ENCODE measurements around the gene RASGEF1C. TPM values are rescaled to one million over a fixed set of nuclear protein-coding genes. Genes with fewer than 3 reads are reported as not detected.

Gene RASGEF1C
- total RNA-seq, 5 donors from 2014 or later (not counting 1 experiment from before 2014, with no cell fraction given), result not detected

GRCh38 chr5:180088561-180088960, 120.5 kb downstream of the RASGEF1C start:
- peak overlapping the region in 1 of 3 donors; percentile 88 for H3K4me3 Mint-ChIP-seq
- 88% methylated on average over 4 of the region's 8 CpGs for WGBS (ENCODE audit: insufficient coverage)
- POLR2A ChIA-PET, result no interaction called here

GRCh38 chr5:180086816-180087399, 122.1 kb downstream of the RASGEF1C start:
- WGBS (ENCODE audit: insufficient coverage), result 68% methylated on average over 8 of the region's 11 CpGs
- Histone ChIP-seq H3K27ac (ENCODE audit: low read length) (no peak overlapping the region), H3K9me3 (no peaks in the 10 kb centered on the region), H3K4me3 (ENCODE audit: control insufficient read depth in 1 of 2, extremely low read depth in 1 of 2, low read length in 1 of 2) (no peak overlapping the region), H3K4me1 (ENCODE audit: control insufficient read depth in 1 of 2, extremely low read depth in 1 of 2, insufficient read depth in 2 of 2, low read length in 2 of 2) (peaks cover 6 to 23% of the 10 kb centered on the region in 2 experiments), H3K27me3 (replicated peaks in 1 of 2; ENCODE audit: control insufficient read depth in 2 of 2, extremely low read depth in 1 of 2, insufficient read depth in 2 of 2, low read length in 1 of 2) (peaks cover 0 to 32% of the 10 kb centered on the region in 2 experiments), H3K36me3 (ENCODE audit: control insufficient read depth in 2 of 2, extremely low read depth in 1 of 2, insufficient read depth in 1 of 2, low read length in 1 of 2) (no peaks in the 10 kb centered on the region)
- ChIA-PET CTCF (no interaction called here), POLR2A (no interaction called here)
- no peak overlapping the region for H3K4me3 Mint-ChIP-seq
- no peaks in the 10 kb centered on the region for H3K36me3 Mint-ChIP-seq
- ATAC-seq (replicated peaks in 1 of 4) (no peak), DNase-seq (no peak)
- H3K9me3 Mint-ChIP-seq, result no peaks in the 10 kb centered on the region
- H3K27ac Mint-ChIP-seq, result peak overlapping the region in 1 of 2 donors; percentile 50
- H3K4me1 Mint-ChIP-seq, result peaks cover 30 to 36% (median 31%) of the 10 kb centered on the region in 3 donors
- H3K27me3 Mint-ChIP-seq, result peaks cover 8 to 10% of the 10 kb centered on the region in 2 donors

More at GRCh38 chr5:180088561-180088960, 120.5 kb downstream of the RASGEF1C start:
- CTCF ChIA-PET, result no interaction called here
- no peak overlapping the region for H3K27ac ChIP-seq (ENCODE audit: low read length)
- H3K4me1 Mint-ChIP-seq, result peaks cover 30 to 36% (median 31%) of the 10 kb centered on the region in 3 donors
- peaks cover 0 to 5% of the 10 kb centered on the region in 2 donors for H3K27me3 Mint-ChIP-seq
- H3K27ac Mint-ChIP-seq, result no peak overlapping the region
- no peak for DNase-seq
- H3K4me1 ChIP-seq (ENCODE audit: control insufficient read depth in 1 of 2, extremely low read depth in 1 of 2, insufficient read depth in 2 of 2, low read length in 2 of 2), result peaks cover 6 to 23% of the 10 kb centered on the region in 2 experiments
- H3K4me3 ChIP-seq (ENCODE audit: control insufficient read depth in 1 of 2, extremely low read depth in 1 of 2, low read length in 1 of 2), result no peak overlapping the region
- H3K36me3 ChIP-seq (ENCODE audit: control insufficient read depth in 2 of 2, extremely low read depth in 1 of 2, insufficient read depth in 1 of 2, low read length in 1 of 2), result no peaks in the 10 kb centered on the region
- H3K9me3 ChIP-seq, result no peaks in the 10 kb centered on the region
- ATAC-seq (replicated peaks in 1 of 4), result no peak
- H3K27me3 ChIP-seq (replicated peaks in 1 of 2; ENCODE audit: control insufficient read depth in 2 of 2, extremely low read depth in 1 of 2, insufficient read depth in 2 of 2, low read length in 1 of 2), result peaks cover 0 to 32% of the 10 kb centered on the region in 2 experiments
- H3K36me3 Mint-ChIP-seq, result no peaks in the 10 kb centered on the region
- H3K9me3 Mint-ChIP-seq, result no peaks in the 10 kb centered on the region

- H3K36me3 Mint-ChIP-seq, result no peaks in the 10 kb centered on the region
- 13% methylated on average over 3 of the region's 7 CpGs for WGBS (ENCODE audit: insufficient coverage)
- H3K27me3 ChIP-seq (replicated peaks in 1 of 2; ENCODE audit: control insufficient read depth in 2 of 2, extremely low read depth in 1 of 2, insufficient read depth in 2 of 2, low read length in 1 of 2), result peaks cover 0 to 36% of the 10 kb centered on the region in 2 experiments
- no peak overlapping the region for H3K4me3 ChIP-seq (ENCODE audit: control insufficient read depth in 1 of 2, extremely low read depth in 1 of 2, low read length in 1 of 2)
- H3K4me1 ChIP-seq (ENCODE audit: control insufficient read depth in 1 of 2, extremely low read depth in 1 of 2, insufficient read depth in 2 of 2, low read length in 2 of 2), result peaks cover 0 to 15% of the 10 kb centered on the region in 2 experiments
- H3K9me3 ChIP-seq, result no peaks in the 10 kb centered on the region
- peak overlapping the region; percentile 53 to 74 for H3K27ac Mint-ChIP-seq
- H3K27ac ChIP-seq (ENCODE audit: low read length), result no peak overlapping the region
- H3K4me3 Mint-ChIP-seq, result peak overlapping the region in 1 of 3 donors; percentile 25
- no peaks in the 10 kb centered on the region for H3K36me3 ChIP-seq (ENCODE audit: control insufficient read depth in 2 of 2, extremely low read depth in 1 of 2, insufficient read depth in 1 of 2, low read length in 1 of 2)
- peak in 27 of 35 experiments; percentile 27 to 86 (median 53) for DNase-seq
- ATAC-seq (replicated peaks in 1 of 4), result peak in 2 of 4 experiments; percentile 32 to 84
- ChIA-PET CTCF (interaction anchor here in 1 of 2 donors (0.6 to 0.7 kb wide), 3 partner anchors 15 to 1996 kb away, joined by 3 to 4 read pairs (median 3); partner anchors contain the start of gene RNF130), POLR2A (interaction anchor here in 1 of 2 donors (0.7 kb wide), 1 partner anchor 115 kb away, joined by 3 read pairs; no protein-coding TSS in a partner anchor)
- peaks cover 13 to 20% of the 10 kb centered on the region in 2 donors for H3K27me3 Mint-ChIP-seq
- H3K4me1 Mint-ChIP-seq, result peaks cover 23 to 30% (median 27%) of the 10 kb centered on the region in 3 donors
- H3K9me3 Mint-ChIP-seq, result no peaks in the 10 kb centered on the region
Observed at GRCh38 chr5:180085837-180086236, 123.2 kb downstream of the RASGEF1C start.

GRCh38 chr5:180084638-180085561, 124.1 kb downstream of the RASGEF1C start:
- ATAC-seq (replicated peaks in 1 of 4) (peak in 3 of 4 experiments; percentile 26 to 48 (median 46)), DNase-seq (peak in 3 of 35 experiments; percentile 16 to 36 (median 34))
- Histone ChIP-seq H3K27ac (ENCODE audit: low read length) (no peak overlapping the region), H3K36me3 (ENCODE audit: control insufficient read depth in 2 of 2, extremely low read depth in 1 of 2, insufficient read depth in 1 of 2, low read length in 1 of 2) (no peaks in the 10 kb centered on the region), H3K27me3 (replicated peaks in 1 of 2; ENCODE audit: control insufficient read depth in 2 of 2, extremely low read depth in 1 of 2, insufficient read depth in 2 of 2, low read length in 1 of 2) (peaks cover 0 to 46% of the 10 kb centered on the region in 2 experiments), H3K9me3 (no peaks in the 10 kb centered on the region), H3K4me3 (ENCODE audit: control insufficient read depth in 1 of 2, extremely low read depth in 1 of 2, low read length in 1 of 2) (no peak overlapping the region), H3K4me1 (ENCODE audit: control insufficient read depth in 1 of 2, extremely low read depth in 1 of 2, insufficient read depth in 2 of 2, low read length in 2 of 2) (peaks cover 0 to 15% of the 10 kb centered on the region in 2 experiments)
- CTCF ChIA-PET, result interaction anchor here in 1 of 2 donors (0.7 kb wide), 1 partner anchor 14 kb away, joined by 3 read pairs; the partner anchor contains the start of gene RNF130
- Mint-ChIP-seq H3K27ac (no peak overlapping the region), H3K9me3 (no peaks in the 10 kb centered on the region), H3K27me3 (peaks cover 16 to 30% of the 10 kb centered on the region in 2 donors), H3K36me3 (no peaks in the 10 kb centered on the region), H3K4me1 (peaks cover 27 to 32% (median 30%) of the 10 kb centered on the region in 3 donors), H3K4me3 (no peak overlapping the region)
- POLR2A ChIA-PET, result interaction anchor here in 1 of 2 donors (0.7 kb wide), 1 partner anchor 114 kb away, joined by 3 read pairs; no protein-coding TSS in a partner anchor
- WGBS (ENCODE audit: insufficient coverage), result 58% methylated on average over 5 of the region's 13 CpGs

GRCh38 chr5:180083529-180084060, 125.4 kb downstream of the RASGEF1C start:
- 92% methylated on average over 10 of the region's 10 CpGs for WGBS (ENCODE audit: insufficient coverage)
- Histone ChIP-seq H3K27ac (ENCODE audit: low read length) (no peak overlapping the region), H3K36me3 (ENCODE audit: control insufficient read depth in 2 of 2, extremely low read depth in 1 of 2, insufficient read depth in 1 of 2, low read length in 1 of 2) (no peaks in the 10 kb centered on the region), H3K9me3 (no peaks in the 10 kb centered on the region), H3K4me3 (ENCODE audit: control insufficient read depth in 1 of 2, extremely low read depth in 1 of 2, low read length in 1 of 2) (no peak overlapping the region), H3K27me3 (replicated peaks in 1 of 2; ENCODE audit: control insufficient read depth in 2 of 2, extremely low read depth in 1 of 2, insufficient read depth in 2 of 2, low read length in 1 of 2) (peaks cover 0 to 52% of the 10 kb centered on the region in 2 experiments), H3K4me1 (ENCODE audit: control insufficient read depth in 1 of 2, extremely low read depth in 1 of 2, insufficient read depth in 2 of 2, low read length in 2 of 2) (peaks cover 0 to 15% of the 10 kb centered on the region in 2 experiments)
- Mint-ChIP-seq H3K4me3 (no peak overlapping the region), H3K4me1 (peaks cover 26 to 34% (median 30%) of the 10 kb centered on the region in 3 donors), H3K36me3 (no peaks in the 10 kb centered on the region), H3K9me3 (no peaks in the 10 kb centered on the region), H3K27ac (no peak overlapping the region), H3K27me3 (peaks cover 23 to 41% of the 10 kb centered on the region in 2 donors)
- ATAC-seq (replicated peaks in 1 of 4), result no peak
- no peak for DNase-seq
- POLR2A ChIA-PET, result no interaction called here
- CTCF ChIA-PET, result no interaction called here
